Stomach (tissue), 9 donors: Measurements from ENCODE around the gene ZGPAT. TPM values are rescaled to one million over a fixed set of nuclear protein-coding genes. Genes with fewer than 3 reads are reported as not detected.

Experiments used
- DNase-seq, 2 donors: peaks; one replicate each; pipeline versions ENCODE4 v3.0.0 to v3.0.0-alpha.2; 2013 to 2019
- H3K27ac ChIP-seq, 5 donors: fragments of 200-600 bp in 4 of 5; sonication (generic) in 4 of 5; one replicate each; pipeline ENCODE4 v1.5.1; 2013 to 2019; ENCODE audit warnings: mild to moderate bottlenecking in 1 of 5, moderate library complexity in 1 of 5
- H3K27me3 ChIP-seq, 3 donors: fragments of 200-600 bp; sonication (generic); one replicate each; pipeline ENCODE4 v1.5.1; 2017 to 2019; ENCODE audit warnings: mixed run types in 1 of 3
- H3K36me3 ChIP-seq, 4 donors: fragments of 200-600 bp; sonication (generic); 1 replicate in 3 of 4; 2 replicates in 1 of 4; pipeline ENCODE4 v1.5.1; 2016 to 2019
- H3K4me1 ChIP-seq, 4 donors: fragments of 200-600 bp; sonication (generic); one replicate each; pipeline ENCODE4 v1.5.1; 2016 to 2019
- H3K4me3 ChIP-seq, 4 donors: fragments of 200-600 bp; sonication (generic) in 3 of 4; one replicate each; pipeline ENCODE4 v1.5.1; 2016 to 2019; ENCODE audit warnings: mild to moderate bottlenecking in 1 of 4
- H3K9me3 ChIP-seq, 4 donors: fragments of 200-600 bp; sonication (generic); one replicate each; pipeline ENCODE4 v1.5.1; 2016 to 2019
- EP300 ChIP-seq: sonication (generic); formaldehyde crosslinking; IDR thresholded peaks from one replicate; pipeline ENCODE4 v1.6.1; 2017; ENCODE audit warnings: antibody characterized with exemption
- POLR2A ChIP-seq, 4 donors: fragments of 450-650 bp; IDR thresholded peaks; one replicate each; pipeline ENCODE4 v1.6.1; 2016; ENCODE audit warnings: antibody characterized with exemption in 4 of 4, control low read depth in 2 of 4, mild to moderate bottlenecking in 1 of 4, moderate library complexity in 1 of 4
- POLR2AphosphoS5 ChIP-seq, 3 donors: sonication (generic); formaldehyde crosslinking; IDR thresholded peaks; one replicate each; pipeline ENCODE4 v1.6.1; 2016; ENCODE audit warnings: antibody characterized with exemption in 3 of 3
- WGBS, 5 donors: extraction: QIAGEN DNeasy Blood & Tissue Kit in 3 of 5; methylation state at CpG; one replicate each; pipeline versions ENCODE4 v1.1.5 to v1.1.7; 2013 to 2018; 5-methylcytosine and 5-hydroxymethylcytosine counted together
- intact Hi-C: fragments of 100-400 bp; cut with DNase I; formaldehyde crosslinking; loops from one replicate; pipeline ENCODE4 v1.15.1; 2023; ENCODE audit warnings: low total_unique reads
- polyA plus RNA-seq, 3 donors: library from polyadenylated mRNA; stranded (reverse); fragments of 200-250 nt; gene quantifications; one replicate each; pipeline ENCODE4 v1.2.3, GENCODE V29; 2013
- total RNA-seq, 5 donors: library from RNA; depleted of rRNA; stranded (reverse); fragments of >200 nt; gene quantifications; one replicate each; pipeline versions ENCODE4 v1.1.0 to v1.2.3, GENCODE V29; 2014 to 2016
- TF ChIP-seq, protein P1 (sequence below), 7 experiments: fragments of 450-650 bp in 4 of 7; fragments of 200-600 bp in 3 of 7; sonication (generic) in 3 of 7; IDR thresholded peaks; one replicate each; pipeline ENCODE4 v1.5.1; 2016 to 2019; ENCODE audit warnings: antibody characterized with exemption in 7 of 7, control low read depth in 2 of 7, mild to moderate bottlenecking in 1 of 7
- donor health status: healthy with polysubstance abuse.
- donor health status: Bipolar disorder and iron deficiency.
- donor health status: healthy.

ZGPAT gene
- total and polyA plus RNA-seq, 8 donors = 12.3 to 49.6 (median 38.5) TPM

DNA sequence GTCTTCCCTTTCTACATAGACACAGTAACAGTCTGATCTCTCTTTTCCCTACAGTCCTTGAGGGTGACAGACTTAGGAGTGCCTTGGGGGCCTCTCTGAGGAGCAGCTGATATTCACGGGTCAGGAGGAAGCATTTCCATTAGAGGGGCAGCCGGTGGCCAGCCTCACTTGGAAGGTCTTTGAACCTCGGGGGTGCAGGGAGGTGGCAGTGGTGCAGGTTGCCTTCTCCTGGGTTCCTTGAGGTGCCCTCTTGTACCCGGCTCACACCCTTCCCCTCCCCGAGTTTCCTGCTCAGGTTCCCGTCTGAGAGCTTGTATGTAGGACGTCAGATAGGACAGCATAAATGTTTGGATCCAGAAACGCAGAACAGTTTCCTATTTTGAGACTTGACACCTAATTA, 47.2 kb upstream of the ZGPAT start:
- no peak for DNase-seq
- Histone ChIP-seq H3K27me3 (no peaks in the 10 kb centered on the region), H3K4me3 (no peak overlapping the region), H3K9me3 (no peaks in the 10 kb centered on the region), H3K27ac (no peak overlapping the region), H3K36me3 (peaks cover 26 to 57% (median 52%) of the 10 kb centered on the region in 4 donors), H3K4me1 (peaks cover 15 to 42% (median 27%) of the 10 kb centered on the region in 4 donors)
- TF ChIP-seq EP300 = no peak
- no peak for TF ChIP-seq POLR2A (IDR thresholded peaks at IDR 0.05)
- TF ChIP-seq, protein P1, sequence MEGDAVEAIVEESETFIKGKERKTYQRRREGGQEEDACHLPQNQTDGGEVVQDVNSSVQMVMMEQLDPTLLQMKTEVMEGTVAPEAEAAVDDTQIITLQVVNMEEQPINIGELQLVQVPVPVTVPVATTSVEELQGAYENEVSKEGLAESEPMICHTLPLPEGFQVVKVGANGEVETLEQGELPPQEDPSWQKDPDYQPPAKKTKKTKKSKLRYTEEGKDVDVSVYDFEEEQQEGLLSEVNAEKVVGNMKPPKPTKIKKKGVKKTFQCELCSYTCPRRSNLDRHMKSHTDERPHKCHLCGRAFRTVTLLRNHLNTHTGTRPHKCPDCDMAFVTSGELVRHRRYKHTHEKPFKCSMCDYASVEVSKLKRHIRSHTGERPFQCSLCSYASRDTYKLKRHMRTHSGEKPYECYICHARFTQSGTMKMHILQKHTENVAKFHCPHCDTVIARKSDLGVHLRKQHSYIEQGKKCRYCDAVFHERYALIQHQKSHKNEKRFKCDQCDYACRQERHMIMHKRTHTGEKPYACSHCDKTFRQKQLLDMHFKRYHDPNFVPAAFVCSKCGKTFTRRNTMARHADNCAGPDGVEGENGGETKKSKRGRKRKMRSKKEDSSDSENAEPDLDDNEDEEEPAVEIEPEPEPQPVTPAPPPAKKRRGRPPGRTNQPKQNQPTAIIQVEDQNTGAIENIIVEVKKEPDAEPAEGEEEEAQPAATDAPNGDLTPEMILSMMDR (IDR thresholded peaks at IDR 0.05) = no peak
- no peak for TF ChIP-seq POLR2AphosphoS5 (IDR thresholded peaks at IDR 0.05)
- WGBS, 5 donors = 81 to 91% (median 85%) methylated on average over 8 of the region's 8 CpGs
- intact Hi-C loops = no loop called here

DNA sequence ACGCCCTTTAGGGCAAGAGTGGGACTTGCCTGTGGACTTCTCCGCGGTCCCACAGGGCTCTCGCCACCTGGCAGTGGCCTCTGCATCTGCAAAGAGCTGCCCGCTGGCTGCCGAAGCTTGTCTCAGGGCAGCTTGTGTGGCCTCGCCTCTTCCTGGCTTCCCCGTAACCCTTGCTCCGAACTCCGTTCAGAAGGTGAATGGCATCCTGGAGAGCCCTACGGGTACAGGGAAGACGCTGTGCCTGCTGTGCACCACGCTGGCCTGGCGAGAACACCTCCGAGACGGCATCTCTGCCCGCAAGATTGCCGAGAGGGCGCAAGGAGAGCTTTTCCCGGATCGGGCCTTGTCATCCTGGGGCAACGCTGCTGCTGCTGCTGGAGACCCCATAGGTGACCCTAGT, 46.7 kb upstream of the ZGPAT start:
- no peak overlapping the region for H3K4me3 ChIP-seq
- no peak overlapping the region for H3K27ac ChIP-seq
- peaks cover 15 to 42% (median 27%) of the 10 kb centered on the region in 4 donors for H3K4me1 ChIP-seq
- intact Hi-C loops = no loop called here
- 92 to 97% (median 95%) methylated on average over 13 to 22 of the region's 22 CpGs for WGBS, 5 donors
- TF ChIP-seq, protein P1 (IDR thresholded peaks at IDR 0.05) = no peak
- TF ChIP-seq POLR2AphosphoS5 (IDR thresholded peaks at IDR 0.05) = no peak
- no peak for TF ChIP-seq EP300
- TF ChIP-seq POLR2A (IDR thresholded peaks at IDR 0.05) = no peak
- H3K9me3 ChIP-seq = no peaks in the 10 kb centered on the region
- no peaks in the 10 kb centered on the region for H3K27me3 ChIP-seq
- H3K36me3 ChIP-seq = peaks cover 31 to 61% (median 57%) of the 10 kb centered on the region in 4 donors
- DNase-seq = no peak

DNA sequence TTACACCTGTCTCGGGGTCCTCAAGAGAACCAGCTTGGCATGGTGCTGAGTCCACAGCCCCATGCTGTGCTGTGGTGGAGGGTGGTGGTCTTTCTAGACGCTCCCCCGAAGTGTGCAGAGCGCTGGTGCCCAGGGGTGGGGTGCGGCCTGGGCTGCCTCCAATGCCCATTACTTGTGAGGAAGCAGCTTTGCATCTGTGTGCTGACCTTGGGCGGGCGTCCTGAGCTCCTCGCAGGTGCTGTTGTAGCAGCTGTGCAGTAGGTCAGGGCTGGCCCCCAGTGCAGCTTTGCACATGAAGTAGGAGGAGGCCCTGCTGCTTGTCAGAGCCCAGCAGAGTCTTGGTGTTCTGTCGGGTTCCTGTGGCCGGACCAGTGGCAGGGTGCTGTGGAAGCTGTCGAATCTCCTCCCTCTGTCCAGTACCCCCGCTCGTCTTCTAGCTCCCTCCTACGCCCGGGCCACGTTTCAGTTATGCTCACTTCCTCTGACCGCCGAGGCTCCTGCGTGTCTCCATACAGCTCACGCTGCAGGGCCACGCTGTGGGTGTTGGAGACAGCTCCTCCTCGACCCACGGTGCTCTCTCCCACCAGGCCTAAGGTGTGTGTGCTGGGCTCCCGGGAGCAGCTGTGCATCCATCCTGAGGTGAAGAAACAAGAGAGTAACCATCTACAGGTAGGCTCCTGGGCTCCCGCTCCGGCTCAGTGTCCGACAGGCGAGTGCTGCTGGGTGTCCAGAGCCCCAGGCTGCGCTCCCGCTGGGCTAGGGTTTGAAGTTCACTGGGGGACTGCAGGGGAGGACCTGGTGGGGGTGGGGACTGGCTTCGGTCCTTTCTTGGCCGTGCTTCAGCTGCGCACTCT, 45.7 kb upstream of the ZGPAT start:
- DNase-seq = no peak
- Histone ChIP-seq H3K4me3 (no peak overlapping the region), H3K9me3 (no peaks in the 10 kb centered on the region), H3K4me1 (peaks cover 15 to 39% (median 24%) of the 10 kb centered on the region in 4 donors), H3K27ac (no peak overlapping the region), H3K27me3 (no peaks in the 10 kb centered on the region), H3K36me3 (peaks cover 37 to 72% (median 65%) of the 10 kb centered on the region in 4 donors)
- TF ChIP-seq POLR2AphosphoS5 (IDR thresholded peaks at IDR 0.05) (no peak), EP300 (no peak), POLR2A (IDR thresholded peaks at IDR 0.05) (no peak)
- TF ChIP-seq, protein P1 (IDR thresholded peaks at IDR 0.05) = no peak
- WGBS, 5 donors = 92 to 96% (median 94%) methylated on average over 23 to 33 of the region's 33 CpGs
- intact Hi-C loops = no loop called here

DNA sequence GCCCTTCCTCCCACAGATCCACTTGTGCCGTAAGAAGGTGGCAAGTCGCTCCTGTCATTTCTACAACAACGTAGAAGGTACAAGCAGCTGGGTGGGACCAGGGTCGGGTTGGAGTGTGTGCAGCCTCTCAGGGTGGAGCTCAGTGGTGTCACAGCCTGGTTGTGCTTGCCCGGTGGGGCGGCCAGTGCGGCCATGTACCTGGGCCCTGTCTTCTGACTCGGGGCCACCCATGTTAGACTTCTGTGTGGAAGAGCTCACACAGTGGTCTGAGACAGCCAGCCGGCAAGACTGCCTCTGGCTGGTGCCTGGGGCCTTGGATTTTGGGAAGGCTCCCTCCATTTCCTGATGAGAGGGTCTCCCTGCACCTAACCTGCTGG, 45.0 kb upstream of the ZGPAT start:
- WGBS, 5 donors = 91 to 96% (median 94%) methylated on average over 4 to 9 of the region's 9 CpGs
- Histone ChIP-seq H3K27me3 (no peaks in the 10 kb centered on the region), H3K36me3 (peaks cover 43 to 78% (median 71%) of the 10 kb centered on the region in 4 donors), H3K4me1 (peaks cover 11 to 33% (median 18%) of the 10 kb centered on the region in 4 donors), H3K4me3 (no peak overlapping the region), H3K27ac (no peak overlapping the region), H3K9me3 (no peaks in the 10 kb centered on the region)
- TF ChIP-seq EP300 (no peak), POLR2A (IDR thresholded peaks at IDR 0.05) (no peak), POLR2AphosphoS5 (IDR thresholded peaks at IDR 0.05) (no peak)
- TF ChIP-seq, protein P1 (IDR thresholded peaks at IDR 0.05) = no peak
- intact Hi-C loops = no loop called here
- DNase-seq = no peak
